ENCODE data around the gene REEP3. TPM values are rescaled to one million over a fixed set of nuclear protein-coding genes. Genes with fewer than 3 reads are reported as not detected.

The REEP3 gene
- total and polyA plus RNA-seq, 2 experiments from 2014 or later = 69.9 to 72.1 TPM

DNA sequence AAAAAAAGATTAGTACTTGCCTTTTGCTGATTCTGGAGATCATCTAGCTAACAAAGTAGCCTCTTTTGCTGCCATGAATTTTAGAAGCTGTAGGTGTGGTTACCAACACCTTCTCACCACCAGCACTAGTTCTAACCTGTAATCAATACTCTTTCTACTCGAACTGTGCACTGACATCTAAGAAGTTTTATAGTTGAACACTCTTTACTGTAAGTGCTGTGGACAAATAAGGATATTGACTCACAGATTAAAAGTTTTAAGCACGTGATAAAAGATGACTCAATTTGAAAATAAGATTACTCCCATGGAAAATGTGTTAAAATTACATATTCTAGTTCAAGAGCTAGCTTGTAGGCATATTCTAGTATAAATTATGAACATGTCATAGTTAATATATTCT is 89.9 kb downstream of the REEP3 start:
- TF ChIP-seq EZH2 (IDR thresholded peaks at IDR 0.05; ENCODE audit: insufficient read depth, poor library complexity, severe bottlenecking) (no peak), EZH2phosphoT487 (IDR thresholded peaks at IDR 0.05; ENCODE audit: insufficient read depth, low read depth) (no peak)
- H3K36me3 ChIP-seq (ENCODE audit: low read depth) = no peaks in the 10 kb centered on the region
- H3F3A ChIP-seq (ENCODE audit: insufficient read depth) = peaks cover 6% of the 10 kb centered on the region
- WGBS, 2 experiments (ENCODE audit: low coverage in 1 of 2, low lambda C conversion rate in 2 of 2, missing lambda C conversion rate in 2 of 2) = 32 to 38% methylated on average over 2 of the region's 2 CpGs
- H2AFZ ChIP-seq = no peak overlapping the region
- H3K79me2 ChIP-seq (ENCODE audit: insufficient read depth) = no peaks in the 10 kb centered on the region
- H3K4me1 ChIP-seq (ENCODE audit: insufficient read depth) = peaks cover 26% of the 10 kb centered on the region
- H3K9ac ChIP-seq = no peak overlapping the region
- H3K9me2 ChIP-seq (ENCODE audit: insufficient read depth) = no peaks in the 10 kb centered on the region
- peak; percentile 71 for DNase-seq
- in situ Hi-C loops (cut with MboI) = loop anchor here (25.0 kb wide), 1 partner anchor 399 kb away; no protein-coding TSS in a partner anchor
- peak overlapping the region; percentile 14; the same call in 1 of the 2 replicates for H3K27ac ChIP-seq
- H3K4me3 ChIP-seq = no peak overlapping the region
- no peaks in the 10 kb centered on the region for H4K20me1 ChIP-seq (ENCODE audit: insufficient read depth)
- H3K27me3 ChIP-seq (replicated peaks; ENCODE audit: insufficient read depth) = no peaks in the 10 kb centered on the region
- H3K4me2 ChIP-seq (ENCODE audit: unreplicated experiment) = no peak overlapping the region
- no peaks in the 10 kb centered on the region for H3K9me3 ChIP-seq (ENCODE audit: low read depth)

DNA sequence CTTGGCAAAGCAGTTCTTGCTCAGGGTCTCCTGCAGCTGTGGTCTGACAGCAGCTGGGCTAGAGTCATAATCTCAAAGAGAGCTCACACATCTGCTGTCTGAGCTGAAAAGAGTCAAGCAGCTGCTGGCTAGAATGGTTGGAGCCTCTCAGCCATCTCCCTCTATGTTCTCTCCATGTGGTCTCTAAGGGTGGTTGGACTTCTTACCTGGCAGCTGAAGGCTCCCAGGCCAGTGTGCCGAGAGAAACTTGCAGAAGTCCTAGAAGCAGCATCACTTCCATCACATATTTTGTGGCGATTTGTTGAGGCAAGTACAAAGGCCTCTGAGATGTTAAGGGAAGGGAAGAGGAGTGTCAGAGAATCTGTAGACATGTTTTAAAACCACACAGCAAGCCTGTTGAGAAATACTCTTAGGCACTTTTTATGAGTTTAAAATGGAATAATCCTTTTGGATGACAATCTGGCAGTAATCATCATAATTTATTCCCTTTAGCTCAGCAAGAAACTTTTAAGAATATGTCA is 93.2 kb downstream of the REEP3 start:
- Histone ChIP-seq H3K79me2 (ENCODE audit: insufficient read depth) (no peaks in the 10 kb centered on the region), H3K4me1 (ENCODE audit: insufficient read depth) (peaks cover 26% of the 10 kb centered on the region), H3K27ac (peak overlapping the region; percentile 19; the same call in 1 of the 2 replicates), H3F3A (ENCODE audit: insufficient read depth) (peaks cover 6% of the 10 kb centered on the region), H3K4me2 (ENCODE audit: unreplicated experiment) (no peak overlapping the region), H4K20me1 (ENCODE audit: insufficient read depth) (no peaks in the 10 kb centered on the region), H3K36me3 (ENCODE audit: low read depth) (peaks cover 6% of the 10 kb centered on the region; the same call in 1 of the 2 replicates), H2AFZ (no peak overlapping the region), H3K27me3 (replicated peaks; ENCODE audit: insufficient read depth) (no peaks in the 10 kb centered on the region), H3K9me3 (ENCODE audit: low read depth) (no peaks in the 10 kb centered on the region), H3K4me3 (no peak overlapping the region), H3K9me2 (ENCODE audit: insufficient read depth) (no peaks in the 10 kb centered on the region), H3K9ac (no peak overlapping the region)
- TF ChIP-seq EZH2phosphoT487 (IDR thresholded peaks at IDR 0.05; ENCODE audit: insufficient read depth, low read depth) (no peak), EZH2 (IDR thresholded peaks at IDR 0.05; ENCODE audit: insufficient read depth, poor library complexity, severe bottlenecking) (no peak)
- 9 to 13% methylated on average over 2 of the region's 2 CpGs for WGBS, 2 experiments (ENCODE audit: low coverage in 1 of 2, low lambda C conversion rate in 2 of 2, missing lambda C conversion rate in 2 of 2)
- peak; percentile 44 for DNase-seq
- in situ Hi-C loops (cut with MboI) = loop anchor here (25.0 kb wide), 1 partner anchor 402 kb away; no protein-coding TSS in a partner anchor

DNA sequence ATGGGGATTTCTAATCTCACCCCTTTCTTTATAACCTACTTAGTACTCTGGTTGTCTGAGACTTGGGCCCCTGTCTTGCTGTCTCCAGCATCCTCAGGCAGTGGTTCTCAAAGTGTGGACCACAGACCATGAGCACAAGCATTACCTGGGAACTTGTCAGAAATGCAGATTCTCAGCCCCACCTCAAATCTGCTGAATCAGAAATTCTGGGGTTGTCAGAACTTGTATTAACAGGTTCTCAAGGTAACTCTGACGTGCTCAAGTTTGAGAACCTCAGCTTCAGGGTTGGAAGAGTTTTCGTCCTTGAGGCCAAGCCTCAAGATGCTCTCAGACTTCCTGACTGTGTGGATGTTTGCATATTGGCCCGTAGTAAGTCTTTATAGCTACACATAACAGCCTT is 97.4 kb downstream of the REEP3 start:
- no peaks in the 10 kb centered on the region for H3K9me2 ChIP-seq (ENCODE audit: insufficient read depth)
- H3K79me2 ChIP-seq (ENCODE audit: insufficient read depth) = no peaks in the 10 kb centered on the region
- H2AFZ ChIP-seq = no peak overlapping the region
- H3F3A ChIP-seq (ENCODE audit: insufficient read depth) = peaks cover 6% of the 10 kb centered on the region; the same call in 1 of the 2 replicates
- H3K9ac ChIP-seq = no peak overlapping the region
- 98 to 100% methylated on average over 3 of the region's 3 CpGs for WGBS, 2 experiments (ENCODE audit: low coverage in 1 of 2, low lambda C conversion rate in 2 of 2, missing lambda C conversion rate in 2 of 2)
- H3K4me3 ChIP-seq = no peak overlapping the region
- H3K27ac ChIP-seq = no peak overlapping the region
- no peaks in the 10 kb centered on the region for H3K27me3 ChIP-seq (replicated peaks; ENCODE audit: insufficient read depth)
- DNase-seq = no peak
- no peaks in the 10 kb centered on the region for H3K9me3 ChIP-seq (ENCODE audit: low read depth)
- peaks cover 10% of the 10 kb centered on the region; the same call in 1 of the 2 replicates for H3K36me3 ChIP-seq (ENCODE audit: low read depth)
- TF ChIP-seq EZH2 (IDR thresholded peaks at IDR 0.05; ENCODE audit: insufficient read depth, poor library complexity, severe bottlenecking) = no peak
- no peak for TF ChIP-seq EZH2phosphoT487 (IDR thresholded peaks at IDR 0.05; ENCODE audit: insufficient read depth, low read depth)
- no peak overlapping the region for H3K4me2 ChIP-seq (ENCODE audit: unreplicated experiment)
- H3K4me1 ChIP-seq (ENCODE audit: insufficient read depth) = peaks cover 14% of the 10 kb centered on the region; the same call in 1 of the 2 replicates
- in situ Hi-C loops (cut with MboI) = loop anchor here (25.0 kb wide), 1 partner anchor 406 kb away; no protein-coding TSS in a partner anchor
- H4K20me1 ChIP-seq (ENCODE audit: insufficient read depth) = no peaks in the 10 kb centered on the region

DNA sequence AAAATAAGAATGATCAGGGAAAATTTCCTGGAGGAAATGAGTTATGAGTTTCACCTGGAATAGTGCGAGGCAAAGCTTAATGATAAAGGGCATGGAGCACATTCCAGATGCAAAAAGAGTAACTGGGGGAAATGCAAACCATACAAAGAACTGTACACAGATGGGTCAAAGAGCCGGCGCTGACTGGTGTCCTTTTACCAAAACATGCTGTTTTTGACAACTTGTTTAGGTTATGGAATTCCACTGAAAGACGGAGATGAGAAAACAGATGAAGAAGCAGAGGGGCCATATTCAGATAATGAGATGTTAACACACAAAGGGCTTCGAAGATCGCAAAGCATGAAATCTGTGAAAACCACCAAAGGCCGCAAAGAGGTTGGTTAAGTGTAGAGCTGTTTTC is 98.2 kb downstream of the REEP3 start:
- TF ChIP-seq EZH2 (IDR thresholded peaks at IDR 0.05; ENCODE audit: insufficient read depth, poor library complexity, severe bottlenecking) = no peak
- TF ChIP-seq EZH2phosphoT487 (IDR thresholded peaks at IDR 0.05; ENCODE audit: insufficient read depth, low read depth) = no peak
- Histone ChIP-seq H3F3A (ENCODE audit: insufficient read depth) (peaks cover 6% of the 10 kb centered on the region; the same call in 1 of the 2 replicates), H3K9me2 (ENCODE audit: insufficient read depth) (no peaks in the 10 kb centered on the region), H3K9ac (no peak overlapping the region), H3K9me3 (ENCODE audit: low read depth) (no peaks in the 10 kb centered on the region), H3K36me3 (ENCODE audit: low read depth) (peaks cover 10% of the 10 kb centered on the region; the same call in 1 of the 2 replicates), H3K4me2 (ENCODE audit: unreplicated experiment) (no peak overlapping the region), H3K4me3 (no peak overlapping the region), H3K27me3 (replicated peaks; ENCODE audit: insufficient read depth) (no peaks in the 10 kb centered on the region), H2AFZ (no peak overlapping the region), H3K27ac (no peak overlapping the region), H3K79me2 (ENCODE audit: insufficient read depth) (no peaks in the 10 kb centered on the region), H4K20me1 (ENCODE audit: insufficient read depth) (no peaks in the 10 kb centered on the region), H3K4me1 (ENCODE audit: insufficient read depth) (peaks cover 8% of the 10 kb centered on the region; the same call in 1 of the 2 replicates)
- 98 to 99% methylated on average over 7 of the region's 7 CpGs for WGBS, 2 experiments (ENCODE audit: low coverage in 1 of 2, low lambda C conversion rate in 2 of 2, missing lambda C conversion rate in 2 of 2)
- DNase-seq = no peak
- in situ Hi-C loops (cut with MboI) = loop anchor here (25.0 kb wide), 1 partner anchor 407 kb away; no protein-coding TSS in a partner anchor
